HTERT RPE-1 (cell line): Measurements from ENCODE around the gene SAMD9L.
"Not testable (repeated sequence)": the region's sequence is repeated elsewhere in the genome, so short reads cannot be mapped to it uniquely, and the experiment has no call there.

Source experiments
- in situ Hi-C: fragments of 300-500 bp; cut with MboI; formaldehyde crosslinking; loops from 4 replicates; pipeline ENCODE4 v1.14.3; 2020; ENCODE audit warnings: low sequenced_read_pairs

The SAMD9L gene

GRCh38 chr7:93146472-93147141 lies 1.6 kb downstream of the SAMD9L start:
- in situ Hi-C loops, result no loop called here

- in situ Hi-C loops, result no loop called here
Observed at GRCh38 chr7:93146036-93146435, 2.1 kb downstream of the SAMD9L start.

GRCh38 chr7:93145354-93145753 lies 2.8 kb downstream of the SAMD9L start:
- in situ Hi-C loops, result no loop called here

- in situ Hi-C loops, result no loop called here
Observed at GRCh38 chr7:93142127-93142526, 6.1 kb downstream of the SAMD9L start.

- in situ Hi-C loops, result no loop called here
Observed at GRCh38 chr7:93140582-93141191, 7.5 kb downstream of the SAMD9L start.

GRCh38 chr7:93138576-93138975 lies 9.6 kb downstream of the SAMD9L start:
- in situ Hi-C loops, result no loop called here

- in situ Hi-C loops, result no loop called here
Observed at GRCh38 chr7:93133005-93133404, 15.2 kb downstream of the SAMD9L start.

- in situ Hi-C loops, result no loop called here
Observed at GRCh38 chr7:93132216-93132615, 16.0 kb downstream of the SAMD9L start.

- in situ Hi-C loops, result not testable (repeated sequence)
Observed at GRCh38 chr7:93126954-93127353, 21.2 kb downstream of the SAMD9L start.

GRCh38 chr7:93123532-93123931 lies 24.7 kb downstream of the SAMD9L start:
- in situ Hi-C loops, result not testable (repeated sequence)

GRCh38 chr7:93120592-93121549 lies 27.3 kb downstream of the SAMD9L start:
- in situ Hi-C loops, result no loop called here

GRCh38 chr7:93119191-93119905 lies 28.8 kb downstream of the SAMD9L start:
- in situ Hi-C loops, result no loop called here

GRCh38 chr7:93117852-93118530 lies 30.2 kb downstream of the SAMD9L start, which contains the start of gene SAMD9:
SAMD9 (minus strand) TSS chr7:93117979; CDS start chr7:93106097, 11,882 bp downstream.
- in situ Hi-C loops, result no loop called here

- in situ Hi-C loops, result no loop called here
Observed at GRCh38 chr7:93117327-93117726, 30.9 kb downstream of the SAMD9L start.

- in situ Hi-C loops, result no loop called here
Observed at GRCh38 chr7:93115796-93116195, 32.4 kb downstream of the SAMD9L start.

GRCh38 chr7:93108003-93108402 lies 40.2 kb downstream of the SAMD9L start:
- in situ Hi-C loops, result no loop called here

GRCh38 chr7:93097388-93097787 lies 50.8 kb downstream of the SAMD9L start:
- in situ Hi-C loops, result no loop called here

- in situ Hi-C loops, result no loop called here
Observed at GRCh38 chr7:93092757-93093370, 55.3 kb downstream of the SAMD9L start.
